Fibroblast of pulmonary artery (primary cell): ENCODE data around the gene GTF3C1.
A peak's percentile ranks its signal among the peaks of the same experiment; 100 is the strongest.

Source experiments
- DNase-seq: peaks from one replicate; pipeline ENCODE4 v3.0.0-alpha.2; 2010; ENCODE audit warnings: low read depth
- H3K4me3 ChIP-seq: replicated peaks from 2 replicates; pipeline ENCODE4 v1.5.1; 2011; ENCODE audit warnings: low read depth, mild to moderate bottlenecking, control low read depth, low read length, moderate library complexity
- CTCF ChIP-seq: IDR thresholded peaks from 2 replicates; pipeline ENCODE4 v1.5.1; 2011; ENCODE audit warnings: mild to moderate bottlenecking, control low read depth, low read length, inconsistent platforms; ENCODE audit errors: missing control alignments

The GTF3C1 gene

GRCh38 chr16:27595993-27596392, 46.3 kb upstream of the GTF3C1 start:
- DNase-seq: peak; percentile 58
- H3K4me3 ChIP-seq: no peak overlapping the region
- TF ChIP-seq CTCF: no peak

- no peak for DNase-seq
- no peak overlapping the region for H3K4me3 ChIP-seq
- no peak for TF ChIP-seq CTCF
Measured at GRCh38 chr16:27595475-27595874, 45.8 kb upstream of the GTF3C1 start.

GRCh38 chr16:27591837-27592236, 42.1 kb upstream of the GTF3C1 start:
- DNase-seq: no peak
- H3K4me3 ChIP-seq: no peak overlapping the region
- TF ChIP-seq CTCF: no peak

GRCh38 chr16:27588057-27588456, 38.3 kb upstream of the GTF3C1 start:
- TF ChIP-seq CTCF: no peak
- no peak for DNase-seq
- no peak overlapping the region for H3K4me3 ChIP-seq

- TF ChIP-seq CTCF: no peak
- no peak overlapping the region for H3K4me3 ChIP-seq
- DNase-seq: no peak
Measured at GRCh38 chr16:27586711-27587110, 37.0 kb upstream of the GTF3C1 start.

- TF ChIP-seq CTCF: no peak
- no peak overlapping the region for H3K4me3 ChIP-seq
Measured at GRCh38 chr16:27585200-27585599, 35.5 kb upstream of the GTF3C1 start.

GRCh38 chr16:27583634-27584033, 33.9 kb upstream of the GTF3C1 start:
- DNase-seq: no peak
- no peak overlapping the region for H3K4me3 ChIP-seq
- TF ChIP-seq CTCF: no peak

More at GRCh38 chr16:27585200-27585599, 35.5 kb upstream of the GTF3C1 start:
- no peak for DNase-seq
